GM12892 (cell line): ENCODE results near the gene JHY.

Source experiments
- POLR2A ChIP-seq: IDR thresholded peaks from 2 replicates; pipeline ENCODE4 v1.6.1; 2011; ENCODE audit warnings: low read depth, low read length, control low read depth
- POLR2AphosphoS5 ChIP-seq: IDR thresholded peaks from 2 replicates; pipeline ENCODE4 v1.6.1; 2011; ENCODE audit warnings: low read depth, low read length, control low read depth
- TAF1 ChIP-seq: IDR thresholded peaks from 2 replicates; pipeline ENCODE4 v1.6.1; 2011; ENCODE audit warnings: low read depth, mild to moderate bottlenecking, control low read depth, low read length, borderline replicate concordance

- TF ChIP-seq TAF1, result no peak
- no peak for TF ChIP-seq POLR2AphosphoS5
- no peak for TF ChIP-seq POLR2A
These were observed at the start of gene JHY for GRCh38 chr11:122882189-122882856.
